PFSK-1 (cell line): Measurements from ENCODE around the gene CPNE6.

Source experiments
- POLR2AphosphoS5 ChIP-seq: IDR thresholded peaks from 2 replicates; pipeline ENCODE4 v1.6.1; 2012; ENCODE audit warnings: low read depth, mild to moderate bottlenecking, control low read depth, low read length, moderate library complexity
- REST ChIP-seq, 2 experiments: IDR thresholded peaks; 2 replicates each; pipeline versions ENCODE4 v1.6.1 to v1.8.0; 2011 to 2012; ENCODE audit warnings: low read depth in 2 of 2, low read length in 2 of 2, control low read depth in 1 of 2, inconsistent platforms in 1 of 2, mild to moderate bottlenecking in 1 of 2, moderate library complexity in 1 of 2; ENCODE audit not compliant: insufficient read depth in 1 of 2
- SIN3A ChIP-seq: IDR thresholded peaks from 2 replicates; pipeline ENCODE4 v1.6.1; 2012; ENCODE audit warnings: mild to moderate bottlenecking, low read length, moderate library complexity, borderline replicate concordance; ENCODE audit not compliant: insufficient read depth
- TAF1 ChIP-seq: IDR thresholded peaks from 2 replicates; pipeline ENCODE4 v1.6.1; 2012; ENCODE audit warnings: low read length, control low read depth, borderline replicate concordance; ENCODE audit not compliant: insufficient read depth

DNA sequence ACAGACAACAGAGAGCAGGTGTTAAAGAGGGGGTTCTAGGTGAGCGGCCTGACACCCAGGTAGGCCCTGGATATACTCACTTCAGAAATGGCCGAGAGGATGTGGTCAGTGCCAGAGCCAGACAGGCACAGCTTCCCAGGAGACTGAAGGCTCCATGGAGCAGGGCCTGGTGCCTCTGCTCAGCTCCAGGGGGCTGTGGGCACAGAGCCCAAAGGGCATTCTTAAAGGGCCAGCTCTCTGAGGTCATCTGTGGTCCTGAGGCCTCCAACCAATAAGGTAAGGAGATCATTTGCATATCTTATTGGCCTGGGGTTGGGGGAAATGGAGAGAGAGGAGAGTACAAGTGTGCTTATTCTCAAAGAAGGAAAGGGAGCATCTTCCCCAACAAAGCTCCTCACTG is 13.1 kb downstream of the CPNE6 start:
- no peak for TF ChIP-seq TAF1
- TF ChIP-seq POLR2AphosphoS5 = no peak
- TF ChIP-seq SIN3A = no peak
- no peak for TF ChIP-seq REST (IDR thresholded peaks at IDR 0.05; ENCODE audit: insufficient read depth in 1 of 2, low read depth in 2 of 2, low read length in 2 of 2)
